Testis (tissue), 3 donors: ENCODE data around the gene C1orf115. TPM values are rescaled to one million over a fixed set of nuclear protein-coding genes. Genes with fewer than 3 reads are reported as not detected.
"Not testable (repeated sequence)": the region's sequence is repeated elsewhere in the genome, so short reads cannot be mapped to it uniquely, and the experiment has no call there.

Experiments
- DNase-seq: peaks from one replicate; pipeline ENCODE4 v3.0.0-alpha.2; 2019
- H3K27ac ChIP-seq, 2 donors: fragments of 200-600 bp; sonication (generic); one replicate each; pipeline ENCODE4 v1.5.1; 2019
- H3K27me3 ChIP-seq: fragments of 200-600 bp; sonication (generic); one replicate; pipeline ENCODE4 v1.5.1; 2019
- H3K36me3 ChIP-seq: fragments of 200-600 bp; sonication (generic); one replicate; pipeline ENCODE4 v1.5.1; 2017; ENCODE audit warnings: low read depth; ENCODE audit errors: missing control alignments
- H3K4me1 ChIP-seq: fragments of 200-600 bp; sonication (generic); one replicate; pipeline ENCODE4 v1.5.1; 2019
- H3K4me3 ChIP-seq, 2 donors: fragments of 200-600 bp; sonication (generic); one replicate each; pipeline ENCODE4 v1.5.1; 2017 to 2019
- H3K9me3 ChIP-seq: fragments of 200-600 bp; sonication (generic); one replicate; pipeline ENCODE4 v1.5.1; 2017
- CTCF ChIP-seq, 3 experiments: fragments of 450-650 bp in 2 of 3; fragments of 200-600 bp in 1 of 3; sonication (generic) in 1 of 3; IDR thresholded peaks; one replicate each; pipeline ENCODE4 v1.5.1; 2016 to 2019; ENCODE audit warnings: antibody characterized with exemption in 3 of 3, mild to moderate bottlenecking in 2 of 3, moderate library complexity in 1 of 3
- POLR2A ChIP-seq: fragments of 450-650 bp; IDR thresholded peaks from one replicate; pipeline ENCODE4 v1.6.1; 2017; ENCODE audit warnings: antibody characterized with exemption, mild to moderate bottlenecking, moderate library complexity
- WGBS, 2 donors: methylation state at CpG; one replicate each; pipeline ENCODE4 v1.1.5; 2018; 5-methylcytosine and 5-hydroxymethylcytosine counted together
- intact Hi-C: fragments of 100-400 bp; cut with DNase I; formaldehyde crosslinking; loops from one replicate; pipeline ENCODE4 v1.15.1; 2023; ENCODE audit warnings: low total_unique reads
- polyA plus RNA-seq: library from polyadenylated mRNA; stranded (reverse); fragments of 350-450 nt; fragmentation: Illumina TruSeq; extraction: RNeasy Lipid Tissue Mini Kit (QIAGEN cat#74804); gene quantifications from one replicate; pipeline ENCODE4 v1.2.3, GENCODE V29; 2014; ENCODE audit warnings: low read depth, low replicate concordance; ENCODE audit not compliant: insufficient read depth
- total RNA-seq, 2 donors: library from RNA; depleted of rRNA; stranded (reverse); fragments of >200 nt; gene quantifications; one replicate each; pipeline ENCODE4 v1.2.3, GENCODE V29; 2016

C1orf115 gene
- total and polyA plus RNA-seq, 3 donors from 2014 or later, result 10.0 to 12.0 (median 10.8) TPM

GRCh38 chr1:220710333-220710732 lies 20.2 kb downstream of the C1orf115 start:
- H3K27me3 ChIP-seq, result no peaks in the 10 kb centered on the region
- 71 to 85% methylated on average over 4 of the region's 4 CpGs for WGBS, 2 donors
- H3K4me1 ChIP-seq, result peaks cover 33% of the 10 kb centered on the region
- TF ChIP-seq CTCF (IDR thresholded peaks at IDR 0.05) (no peak), POLR2A (no peak)
- peak overlapping the region in 1 of 2 donors; percentile 30 for H3K27ac ChIP-seq
- intact Hi-C loops, result no loop called here
- H3K36me3 ChIP-seq, result no peaks in the 10 kb centered on the region
- no peaks in the 10 kb centered on the region for H3K9me3 ChIP-seq
- no peak for DNase-seq
- H3K4me3 ChIP-seq, result no peak overlapping the region

GRCh38 chr1:220711056-220711809 lies 21.1 kb downstream of the C1orf115 start:
- no peak for DNase-seq
- no peaks in the 10 kb centered on the region for H3K27me3 ChIP-seq
- peaks cover 31% of the 10 kb centered on the region for H3K4me1 ChIP-seq
- no peaks in the 10 kb centered on the region for H3K9me3 ChIP-seq
- intact Hi-C loops, result no loop called here
- peak overlapping the region in 1 of 2 donors; percentile 30 for H3K27ac ChIP-seq
- H3K4me3 ChIP-seq, result no peak overlapping the region
- TF ChIP-seq POLR2A (no peak), CTCF (IDR thresholded peaks at IDR 0.05) (no peak)
- no peaks in the 10 kb centered on the region for H3K36me3 ChIP-seq
- 43 to 49% methylated on average over 9 of the region's 9 CpGs for WGBS, 2 donors

GRCh38 chr1:220715986-220716385 lies 25.8 kb downstream of the C1orf115 start:
- intact Hi-C loops, H3K4me1 ChIP-seq, H3K9me3 ChIP-seq, H3K27me3 ChIP-seq, H3K36me3 ChIP-seq, H3K27ac ChIP-seq, DNase-seq, H3K4me3 ChIP-seq: not testable (repeated sequence)
- WGBS, 2 donors, result 97 to 98% methylated on average over 5 of the region's 5 CpGs

GRCh38 chr1:220717800-220718640 lies 27.9 kb downstream of the C1orf115 start:
- H3K4me3 ChIP-seq, result no peak overlapping the region
- no peak overlapping the region for H3K27ac ChIP-seq
- no peaks in the 10 kb centered on the region for H3K27me3 ChIP-seq
- no peaks in the 10 kb centered on the region for H3K36me3 ChIP-seq
- H3K4me1 ChIP-seq, result no peaks in the 10 kb centered on the region
- H3K9me3 ChIP-seq, result no peaks in the 10 kb centered on the region
- WGBS, 2 donors, result 85 to 89% methylated on average over 19 to 20 of the region's 20 CpGs
- TF ChIP-seq POLR2A, result no peak
- no peak for TF ChIP-seq CTCF (IDR thresholded peaks at IDR 0.05)
- intact Hi-C loops, result no loop called here
- DNase-seq, result no peak

GRCh38 chr1:220721266-220721665 lies 31.1 kb downstream of the C1orf115 start:
- H3K4me1 ChIP-seq, H3K36me3 ChIP-seq, DNase-seq, H3K27me3 ChIP-seq, H3K4me3 ChIP-seq, intact Hi-C loops, H3K9me3 ChIP-seq, H3K27ac ChIP-seq: not testable (repeated sequence)
- 76 to 85% methylated on average over 7 of the region's 7 CpGs for WGBS, 2 donors
